Measurements from ENCODE around the gene CRIM1.

The CRIM1 gene

GRCh38 chr2:36482576-36483214, 127.1 kb downstream of the CRIM1 start:
- no peak for ATAC-seq (replicated peaks; ENCODE audit: extremely low read depth, poor library complexity, severe bottlenecking)

GRCh38 chr2:36483290-36483689, 127.7 kb downstream of the CRIM1 start:
- no peak overlapping the region for H3K27ac Mint-ChIP-seq (ENCODE audit: low read depth)
- H3K27me3 Mint-ChIP-seq: no peaks in the 10 kb centered on the region
- no peaks in the 10 kb centered on the region for H3K4me1 Mint-ChIP-seq
- DNase-seq (ENCODE audit: low spot score in 2 of 2): no peak
- H3K4me3 Mint-ChIP-seq: no peak overlapping the region
- H3K36me3 Mint-ChIP-seq (ENCODE audit: insufficient read depth): peaks cover 4% of the 10 kb centered on the region
- H3K9me3 Mint-ChIP-seq: no peaks in the 10 kb centered on the region
- ATAC-seq (replicated peaks; ENCODE audit: extremely low read depth, poor library complexity, severe bottlenecking): no peak

More at GRCh38 chr2:36482576-36483214, 127.1 kb downstream of the CRIM1 start:
- Mint-ChIP-seq H3K36me3 (ENCODE audit: insufficient read depth) (peaks cover 4% of the 10 kb centered on the region), H3K4me3 (no peak overlapping the region), H3K9me3 (peaks cover under 1% of the 10 kb centered on the region), H3K4me1 (no peaks in the 10 kb centered on the region), H3K27me3 (no peaks in the 10 kb centered on the region), H3K27ac (ENCODE audit: low read depth) (no peak overlapping the region)
- DNase-seq (ENCODE audit: low spot score in 2 of 2): no peak

GRCh38 chr2:36484454-36484853, 128.9 kb downstream of the CRIM1 start:
- Mint-ChIP-seq H3K9me3 (no peaks in the 10 kb centered on the region), H3K4me1 (no peaks in the 10 kb centered on the region), H3K27ac (ENCODE audit: low read depth) (no peak overlapping the region), H3K27me3 (no peaks in the 10 kb centered on the region), H3K4me3 (no peak overlapping the region), H3K36me3 (ENCODE audit: insufficient read depth) (peaks cover 4% of the 10 kb centered on the region)
- no peak for ATAC-seq (replicated peaks; ENCODE audit: extremely low read depth, poor library complexity, severe bottlenecking)
- DNase-seq (ENCODE audit: low spot score in 2 of 2): no peak

GRCh38 chr2:36485521-36485920, 129.9 kb downstream of the CRIM1 start:
- Mint-ChIP-seq H3K27me3 (no peaks in the 10 kb centered on the region), H3K4me1 (no peaks in the 10 kb centered on the region), H3K9me3 (no peaks in the 10 kb centered on the region), H3K4me3 (no peak overlapping the region), H3K36me3 (ENCODE audit: insufficient read depth) (peaks cover 4% of the 10 kb centered on the region), H3K27ac (ENCODE audit: low read depth) (no peak overlapping the region)
- no peak for DNase-seq (ENCODE audit: low spot score in 2 of 2)
- no peak for ATAC-seq (replicated peaks; ENCODE audit: extremely low read depth, poor library complexity, severe bottlenecking)

- ATAC-seq (replicated peaks; ENCODE audit: extremely low read depth, poor library complexity, severe bottlenecking): no peak
- H3K4me1 Mint-ChIP-seq: no peaks in the 10 kb centered on the region
- DNase-seq (ENCODE audit: low spot score in 2 of 2): no peak
- no peaks in the 10 kb centered on the region for H3K27me3 Mint-ChIP-seq
- no peak overlapping the region for H3K27ac Mint-ChIP-seq (ENCODE audit: low read depth)
- H3K4me3 Mint-ChIP-seq: no peak overlapping the region
- H3K36me3 Mint-ChIP-seq (ENCODE audit: insufficient read depth): peaks cover 4% of the 10 kb centered on the region
- no peaks in the 10 kb centered on the region for H3K9me3 Mint-ChIP-seq
These were observed 131.0 kb downstream of the CRIM1 start for GRCh38 chr2:36486521-36487044.

GRCh38 chr2:36487947-36488346, 132.4 kb downstream of the CRIM1 start:
- Mint-ChIP-seq H3K4me1 (no peaks in the 10 kb centered on the region), H3K27ac (ENCODE audit: low read depth) (no peak overlapping the region), H3K4me3 (no peak overlapping the region), H3K27me3 (no peaks in the 10 kb centered on the region), H3K9me3 (no peaks in the 10 kb centered on the region), H3K36me3 (ENCODE audit: insufficient read depth) (peaks cover 5% of the 10 kb centered on the region)
- DNase-seq (ENCODE audit: low spot score in 2 of 2) (no peak), ATAC-seq (replicated peaks; ENCODE audit: extremely low read depth, poor library complexity, severe bottlenecking) (no peak)

- no peaks in the 10 kb centered on the region for H3K9me3 Mint-ChIP-seq
- no peak overlapping the region for H3K4me3 Mint-ChIP-seq
- H3K4me1 Mint-ChIP-seq: no peaks in the 10 kb centered on the region
- no peak overlapping the region for H3K27ac Mint-ChIP-seq (ENCODE audit: low read depth)
- no peak for ATAC-seq (replicated peaks; ENCODE audit: extremely low read depth, poor library complexity, severe bottlenecking)
- no peak for DNase-seq (ENCODE audit: low spot score in 2 of 2)
- H3K27me3 Mint-ChIP-seq: no peaks in the 10 kb centered on the region
- peaks cover 5% of the 10 kb centered on the region for H3K36me3 Mint-ChIP-seq (ENCODE audit: insufficient read depth)
These were observed 133.7 kb downstream of the CRIM1 start for GRCh38 chr2:36489281-36489680.

GRCh38 chr2:36490749-36491148, 135.2 kb downstream of the CRIM1 start:
- Mint-ChIP-seq H3K27ac (ENCODE audit: low read depth) (no peak overlapping the region), H3K9me3 (no peaks in the 10 kb centered on the region), H3K4me3 (no peak overlapping the region), H3K27me3 (no peaks in the 10 kb centered on the region), H3K36me3 (ENCODE audit: insufficient read depth) (peaks cover 5% of the 10 kb centered on the region), H3K4me1 (no peaks in the 10 kb centered on the region)
- DNase-seq (ENCODE audit: low spot score in 2 of 2) (no peak), ATAC-seq (replicated peaks; ENCODE audit: extremely low read depth, poor library complexity, severe bottlenecking) (no peak)

GRCh38 chr2:36492216-36492945, 136.8 kb downstream of the CRIM1 start:
- Mint-ChIP-seq H3K27ac (ENCODE audit: low read depth) (no peak overlapping the region), H3K9me3 (no peaks in the 10 kb centered on the region), H3K27me3 (no peaks in the 10 kb centered on the region), H3K4me3 (no peak overlapping the region), H3K36me3 (ENCODE audit: insufficient read depth) (peaks cover 5% of the 10 kb centered on the region), H3K4me1 (no peaks in the 10 kb centered on the region)
- no peak for ATAC-seq (replicated peaks; ENCODE audit: extremely low read depth, poor library complexity, severe bottlenecking)
- no peak for DNase-seq (ENCODE audit: low spot score in 2 of 2)

- Mint-ChIP-seq H3K4me3 (no peak overlapping the region), H3K27me3 (no peaks in the 10 kb centered on the region), H3K36me3 (ENCODE audit: insufficient read depth) (peaks cover 5% of the 10 kb centered on the region), H3K27ac (ENCODE audit: low read depth) (no peak overlapping the region), H3K4me1 (no peaks in the 10 kb centered on the region), H3K9me3 (no peaks in the 10 kb centered on the region)
- ATAC-seq (replicated peaks; ENCODE audit: extremely low read depth, poor library complexity, severe bottlenecking) (no peak), DNase-seq (ENCODE audit: low spot score in 2 of 2) (no peak)
These were observed 137.7 kb downstream of the CRIM1 start for GRCh38 chr2:36493306-36493705.

- Mint-ChIP-seq H3K9me3 (no peaks in the 10 kb centered on the region), H3K4me1 (no peaks in the 10 kb centered on the region), H3K27ac (ENCODE audit: low read depth) (no peak overlapping the region), H3K4me3 (no peak overlapping the region), H3K27me3 (no peaks in the 10 kb centered on the region), H3K36me3 (ENCODE audit: insufficient read depth) (peaks cover 3% of the 10 kb centered on the region)
- no peak for ATAC-seq (replicated peaks; ENCODE audit: extremely low read depth, poor library complexity, severe bottlenecking)
- DNase-seq (ENCODE audit: low spot score in 2 of 2): no peak
These were observed 142.1 kb downstream of the CRIM1 start for GRCh38 chr2:36497570-36498163.

GRCh38 chr2:36499128-36499820, 143.7 kb downstream of the CRIM1 start:
- DNase-seq (ENCODE audit: low spot score in 2 of 2) (no peak), ATAC-seq (replicated peaks; ENCODE audit: extremely low read depth, poor library complexity, severe bottlenecking) (no peak)
- Mint-ChIP-seq H3K4me1 (no peaks in the 10 kb centered on the region), H3K36me3 (ENCODE audit: insufficient read depth) (peaks cover 3% of the 10 kb centered on the region), H3K27me3 (no peaks in the 10 kb centered on the region), H3K9me3 (no peaks in the 10 kb centered on the region), H3K27ac (ENCODE audit: low read depth) (no peak overlapping the region), H3K4me3 (no peak overlapping the region)

All from central memory CD8-positive, alpha-beta T cell (primary cell).